Middle frontal gyrus (tissue), 1 donor: ENCODE measurements around the gene PPP1R27.

ENCODE experiments used
- DNase-seq: peaks from one replicate; pipeline ENCODE4 v3.0.0-alpha.2; 2015; ENCODE audit warnings: low spot score; ENCODE audit errors: extremely low spot score

PPP1R27 gene

DNA sequence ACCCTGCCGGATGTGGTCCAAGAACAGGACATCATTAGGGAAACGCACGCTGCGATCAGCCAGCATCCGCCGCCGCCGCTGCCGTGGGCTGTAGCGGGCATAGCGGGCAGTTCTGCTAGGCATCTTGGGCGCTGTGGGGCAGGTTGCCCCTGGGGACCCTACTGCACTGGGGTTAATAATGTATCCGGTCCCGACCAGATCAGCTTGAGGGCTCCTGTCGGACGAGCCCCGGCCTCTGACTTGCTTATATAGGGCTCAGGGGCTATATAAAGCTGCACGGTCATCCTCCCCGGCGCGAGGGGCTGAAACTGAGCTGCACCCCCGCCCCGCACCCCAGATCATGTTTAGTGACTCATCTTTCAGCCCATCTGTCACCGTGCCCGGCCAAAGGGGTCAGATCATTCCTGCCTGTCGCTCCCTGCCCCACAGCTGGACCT, at the start of gene PPP1R27:
Gene PPP1R27, minus strand, starts transcription at position 220 of the 437 bp plus-strand sequence. Its CDS starts 97 bp downstream, at position 123.
- DNase-seq = no peak

DNA sequence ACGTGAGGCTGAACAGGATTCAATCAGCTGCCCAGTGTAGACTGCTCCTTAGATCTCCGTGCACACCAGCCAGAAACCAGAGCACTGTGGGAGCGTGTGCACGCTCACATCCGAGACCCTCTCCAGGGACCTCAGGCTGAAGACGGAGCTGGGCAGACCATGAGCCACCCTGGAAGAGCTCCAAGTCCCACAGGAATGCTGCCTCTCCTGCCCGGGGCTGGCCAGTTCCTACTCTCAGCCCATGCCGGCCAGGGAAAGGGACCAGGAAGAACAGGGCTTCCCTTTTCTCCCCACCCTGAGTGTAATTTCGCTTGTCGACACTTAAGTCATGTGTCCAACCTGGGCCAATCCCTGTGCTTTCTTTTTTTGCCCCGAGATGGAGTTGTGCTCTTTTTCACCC, 49.7 kb upstream of the PPP1R27 start:
- DNase-seq = no peak

DNA sequence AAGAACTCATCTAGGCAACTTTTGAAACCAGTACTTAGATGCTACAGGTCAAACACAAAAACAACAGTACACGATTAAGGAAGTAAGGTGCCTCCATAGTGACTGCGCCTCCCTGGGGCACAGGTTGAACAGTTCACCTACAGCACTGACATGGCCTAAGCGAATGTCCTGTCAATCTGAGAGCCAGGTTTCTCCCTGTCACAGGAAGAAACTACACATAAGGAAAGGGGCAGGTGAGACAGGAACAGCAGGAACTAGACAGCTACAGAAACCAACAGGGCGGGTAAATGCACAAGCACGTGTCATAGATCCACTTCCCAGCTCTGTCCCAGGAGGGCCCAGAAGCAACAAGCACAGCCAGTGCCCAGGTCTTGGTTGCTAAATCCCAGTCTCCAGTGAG, 44.3 kb upstream of the PPP1R27 start:
- DNase-seq = no peak

DNA sequence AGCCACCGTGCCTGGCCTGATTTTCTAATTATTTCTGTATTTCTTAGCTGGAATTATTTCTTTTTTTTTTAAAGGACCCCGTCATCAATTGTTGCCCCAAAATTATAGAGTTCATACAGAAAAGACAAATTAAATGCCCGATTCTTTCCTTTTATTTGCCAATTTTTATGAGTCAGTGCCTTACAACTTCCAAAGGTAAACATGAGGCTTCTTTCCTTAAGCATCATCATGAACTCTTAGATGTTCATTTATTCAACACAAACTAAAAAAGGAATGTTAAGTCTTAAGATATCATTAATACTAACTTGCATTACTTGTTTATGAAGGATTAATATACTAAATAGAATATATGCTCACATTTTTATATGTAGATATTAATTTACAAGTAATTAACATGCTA, 43.4 kb upstream of the PPP1R27 start:
- no peak for DNase-seq

DNA sequence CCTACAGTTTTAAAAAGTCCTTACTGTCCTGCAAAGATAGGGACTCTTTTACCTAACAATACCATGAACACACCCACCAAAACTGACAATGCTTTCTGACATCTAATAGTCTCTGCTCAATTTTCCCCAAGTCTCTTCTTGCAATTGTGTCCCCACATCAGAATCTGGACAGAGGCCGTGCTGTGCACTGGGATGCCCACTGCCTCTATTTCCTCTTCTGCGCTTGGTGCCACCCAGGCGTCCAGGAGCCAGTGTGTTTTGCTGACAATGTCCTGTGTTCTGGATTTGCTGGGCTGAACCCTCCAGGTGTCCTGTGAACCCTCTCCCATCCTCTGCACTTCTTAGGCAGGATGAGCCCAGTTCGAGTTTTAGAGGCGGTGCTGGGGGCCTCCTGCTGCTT, 42.7 kb upstream of the PPP1R27 start:
- no peak for DNase-seq

- peak; percentile 81 for DNase-seq
These were observed 36.8 kb upstream of the PPP1R27 start for GRCh38 chr17:81871387-81872230.

DNA sequence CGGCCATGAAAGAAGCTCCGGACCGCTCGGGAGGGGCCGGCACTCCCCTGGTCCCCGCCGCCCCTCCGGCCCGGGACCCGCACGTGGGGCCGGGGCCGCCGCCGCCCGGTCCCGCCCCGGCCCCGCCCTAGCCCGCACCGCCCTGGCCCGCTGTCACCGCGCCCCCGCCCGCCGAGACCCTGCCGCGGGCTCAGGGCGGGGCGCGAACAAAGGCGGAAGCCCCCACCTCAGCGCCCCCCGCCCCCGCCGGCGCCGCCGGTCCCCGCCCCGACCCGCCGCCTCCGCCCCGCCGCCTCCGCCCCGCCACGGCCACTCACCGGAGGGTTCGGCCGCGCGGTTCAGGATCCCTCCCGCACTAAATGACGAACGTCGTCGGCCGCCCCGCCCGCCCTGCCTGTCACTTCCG, 36.1 kb upstream of the PPP1R27 start, which contains the start of gene ARHGDIA:
Gene ARHGDIA, minus strand, starts transcription at position 357 of the 406 bp plus-strand sequence. CDS start 1,407 bp downstream, outside the sequence.
- DNase-seq = no peak

- DNase-seq = no peak
These were observed 35.5 kb upstream of the PPP1R27 start for GRCh38 chr17:81870131-81870980.

DNA sequence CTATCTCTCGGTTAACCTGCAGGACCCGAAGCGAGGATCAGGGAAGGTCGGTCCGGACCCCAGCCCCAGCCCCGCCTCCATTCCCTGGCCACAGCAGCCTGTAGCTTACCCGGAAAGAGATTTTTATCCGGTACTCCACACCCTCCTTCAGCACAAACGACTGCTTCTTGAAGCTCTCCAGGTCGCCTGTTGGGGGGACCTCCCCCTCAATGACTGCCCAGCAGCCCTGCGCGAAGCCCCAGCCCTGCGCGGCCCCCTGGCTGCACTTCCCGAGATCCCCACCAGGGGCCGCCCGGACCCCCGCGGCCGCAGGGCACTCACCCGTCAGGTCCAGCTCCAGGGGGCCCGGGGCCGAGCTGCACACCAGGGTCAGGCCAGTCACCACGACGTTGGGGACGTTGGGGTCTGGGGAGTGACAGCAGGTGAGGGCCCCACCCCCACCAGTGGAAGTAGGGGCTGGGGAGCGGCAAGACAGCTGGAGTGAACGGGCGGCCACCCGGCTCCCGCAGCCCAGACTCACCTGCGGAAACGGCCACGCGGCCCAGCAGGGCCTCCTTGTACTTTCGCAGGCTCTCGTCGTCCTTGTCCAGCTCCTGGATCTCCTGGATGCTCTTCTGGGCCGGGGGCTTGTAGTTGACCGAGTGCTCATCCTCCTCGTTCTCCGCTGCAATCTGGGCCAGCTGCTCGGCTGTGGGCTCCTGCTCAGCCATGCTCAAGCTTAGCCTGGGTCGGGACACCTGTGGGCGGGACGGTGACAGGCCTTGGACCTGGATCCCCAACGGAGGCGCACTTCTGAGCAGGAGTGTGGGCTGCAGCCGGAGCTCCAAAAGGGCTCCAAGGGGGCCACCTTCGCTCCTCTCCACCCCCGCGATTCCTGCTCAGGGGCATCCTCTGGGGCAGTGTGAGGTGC, 34.6 kb upstream of the PPP1R27 start:
- no peak for DNase-seq

- DNase-seq = no peak
These were observed 33.9 kb upstream of the PPP1R27 start for GRCh38 chr17:81868674-81869220.

GRCh38 chr17:81867991-81868673, 33.3 kb upstream of the PPP1R27 start:
- no peak for DNase-seq

DNA sequence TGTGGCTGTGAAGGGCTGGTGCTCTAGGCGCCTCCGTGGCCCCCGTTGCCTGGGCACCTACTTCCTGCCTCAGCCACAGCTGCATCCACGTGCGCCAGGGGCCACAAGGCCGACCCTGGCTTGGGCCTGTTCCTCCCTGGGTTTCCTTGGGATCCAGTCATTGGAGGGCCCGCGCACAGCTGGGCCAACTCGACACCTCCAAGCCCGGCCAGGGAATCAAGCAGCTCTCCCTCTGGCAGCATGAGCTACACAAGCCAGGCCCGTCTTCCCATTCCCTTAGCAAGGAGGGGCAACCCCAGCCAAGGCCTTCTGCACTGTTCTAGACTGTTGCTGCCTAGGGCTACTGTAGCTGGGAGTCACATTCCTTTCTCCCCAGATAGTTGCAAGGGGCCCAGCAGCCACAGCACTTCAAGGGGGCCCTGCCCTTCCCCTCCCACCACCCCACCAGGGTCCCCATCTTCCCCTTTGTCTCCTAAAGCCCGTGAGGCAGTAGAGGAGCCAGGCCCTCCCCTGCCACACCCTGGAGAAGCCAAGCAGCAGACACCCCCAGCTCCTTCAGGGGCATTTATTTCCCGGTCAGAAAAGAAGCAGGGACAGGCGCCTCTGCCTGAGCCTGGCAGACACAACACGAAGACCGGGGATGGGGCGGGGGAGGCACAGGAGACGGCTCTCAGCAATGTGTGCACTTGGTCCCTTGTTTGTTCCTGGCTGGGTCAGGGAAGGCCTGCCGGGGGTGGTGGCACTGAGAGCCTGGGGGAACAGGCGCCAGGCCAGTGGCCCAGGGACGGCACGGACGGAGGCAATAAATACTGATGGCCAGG, 32.5 kb upstream of the PPP1R27 start:
- DNase-seq = no peak

GRCh38 chr17:81866440-81867169, 31.8 kb upstream of the PPP1R27 start:
- DNase-seq = no peak

GRCh38 chr17:81865733-81866439, 31.0 kb upstream of the PPP1R27 start:
- DNase-seq = no peak

- no peak for DNase-seq
These were observed 30.5 kb upstream of the PPP1R27 start for GRCh38 chr17:81865358-81865732.

- DNase-seq = no peak
These were observed 29.3 kb upstream of the PPP1R27 start for GRCh38 chr17:81863833-81864768.

GRCh38 chr17:81863123-81863675, 28.3 kb upstream of the PPP1R27 start:
- DNase-seq = no peak
